GM18867 (cell line): ENCODE results near the gene IFT25.
"Not testable (repeated sequence)": the region's sequence is repeated elsewhere in the genome, so short reads cannot be mapped to it uniquely, and the experiment has no call there.

Source experiments
- ATAC-seq: cut with Tn5 transposase; IDR thresholded peaks from one replicate; pipeline ENCODE4 v1.9.1; 2021; ENCODE audit warnings: mild to moderate bottlenecking, moderate library complexity; ENCODE audit not compliant: unreplicated experiment

IFT25 gene

DNA sequence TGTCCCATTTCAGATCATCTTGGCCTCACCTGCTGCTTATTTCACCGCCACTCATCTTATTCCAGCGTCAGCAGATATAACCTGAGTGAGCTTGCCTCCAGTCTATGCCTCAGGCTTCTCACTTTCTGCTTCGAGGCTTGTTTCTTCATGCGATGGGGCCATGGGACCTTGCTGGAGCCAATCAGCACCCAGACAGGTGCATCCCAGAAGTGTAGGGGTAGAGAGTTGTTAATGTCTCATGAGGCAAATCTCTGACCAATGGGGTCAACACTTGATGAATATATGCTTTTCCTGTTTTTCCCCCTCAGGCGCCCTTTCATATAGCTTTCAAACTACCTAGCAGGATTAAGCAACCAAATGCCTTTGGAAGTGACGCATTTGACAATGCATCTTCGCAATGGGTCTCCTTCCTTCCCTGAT lies 55.0 kb downstream of the IFT25 start:
- ATAC-seq, result no peak

DNA sequence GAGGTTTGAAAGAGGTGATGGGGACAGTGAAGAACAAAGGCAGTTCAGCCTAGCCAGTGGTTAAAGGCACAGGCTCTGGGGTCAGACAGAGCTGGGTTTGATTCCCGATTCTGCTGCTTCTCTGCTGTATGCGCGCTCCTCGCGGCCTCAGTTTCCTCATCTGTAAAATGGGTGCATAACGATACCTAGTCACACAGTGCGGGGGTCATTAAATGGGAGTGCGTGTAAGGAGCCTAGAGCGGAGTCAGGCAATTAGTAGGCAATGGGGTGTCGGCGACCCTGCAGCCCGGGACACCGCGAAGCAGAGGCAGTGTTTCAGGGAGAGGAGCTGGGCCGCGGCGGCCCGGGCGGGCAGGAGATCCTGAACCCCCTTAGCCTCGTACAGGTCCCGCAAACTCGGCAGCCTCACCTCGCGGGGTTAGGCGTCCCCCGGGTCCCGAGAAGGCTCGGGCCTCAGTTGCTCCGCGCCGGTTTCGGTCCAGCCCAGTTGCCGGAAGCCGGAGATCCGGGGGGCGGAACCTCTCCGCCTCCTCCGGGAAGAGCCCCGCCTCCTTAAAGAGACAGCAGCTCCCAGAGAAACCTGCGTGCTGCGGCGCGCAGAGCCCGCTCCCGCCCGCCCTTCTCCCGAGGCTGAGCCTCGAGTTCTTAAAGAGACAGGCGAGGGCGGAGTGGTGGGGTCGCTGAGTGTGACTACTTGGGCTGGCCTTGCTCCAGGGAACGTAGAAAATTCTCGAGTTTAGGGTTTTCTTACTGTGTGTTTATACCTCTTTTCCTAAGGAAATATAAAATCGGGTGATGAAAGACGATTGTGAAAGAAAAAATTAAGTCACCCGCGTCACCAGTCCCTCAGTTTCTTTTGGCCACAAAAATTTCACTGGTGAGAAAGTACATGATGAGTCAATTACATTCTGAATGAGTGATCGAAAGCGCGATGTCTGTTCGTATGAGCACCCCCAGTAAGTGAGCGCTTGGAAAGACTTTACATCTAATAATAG lies 55.9 kb downstream of the IFT25 start, which contains the start of gene YIPF1:
Gene YIPF1 (minus strand): TSS at position 494 of the 995 bp plus-strand sequence. CDS start 860 bp downstream, outside the sequence.
- ATAC-seq, result peak; percentile 90

DNA sequence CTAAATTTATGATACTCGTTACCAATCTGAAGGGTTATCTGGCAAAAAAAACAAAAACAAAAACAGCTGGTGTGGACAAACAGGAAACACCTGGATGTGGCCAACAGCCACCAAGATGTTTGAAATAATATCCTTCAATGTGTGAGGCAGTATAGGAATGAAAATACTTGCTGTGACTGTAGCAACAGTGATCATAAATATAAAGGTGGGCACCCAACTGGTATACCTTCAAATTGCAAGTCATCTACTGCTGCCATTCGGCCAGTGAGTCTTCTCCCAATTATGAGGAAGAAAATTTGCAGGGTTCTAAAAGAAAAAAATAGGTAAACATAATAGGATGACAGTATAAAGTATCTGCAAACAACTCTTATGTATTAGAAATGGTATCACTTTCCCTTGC lies 56.8 kb downstream of the IFT25 start:
- no peak for ATAC-seq

DNA sequence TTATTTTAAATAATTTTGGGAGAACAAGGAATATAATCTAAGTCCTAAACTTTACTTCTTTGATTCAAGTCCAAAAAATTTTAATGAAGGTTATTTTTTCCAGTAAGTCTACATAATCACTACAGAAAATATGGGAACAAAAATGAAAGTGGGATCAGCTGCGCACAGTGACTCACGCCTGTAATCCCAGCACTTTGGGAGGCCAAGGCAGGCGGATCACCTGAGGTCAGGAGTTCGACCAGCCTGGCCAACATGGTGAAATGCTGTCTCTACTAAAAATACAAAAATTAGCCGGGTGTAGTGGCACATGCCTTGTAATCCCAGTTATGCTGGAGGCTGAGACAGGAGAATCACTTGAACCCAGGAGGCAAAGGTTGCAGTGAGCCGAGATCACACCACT lies 61.9 kb downstream of the IFT25 start:
- not testable (repeated sequence) for ATAC-seq

DNA sequence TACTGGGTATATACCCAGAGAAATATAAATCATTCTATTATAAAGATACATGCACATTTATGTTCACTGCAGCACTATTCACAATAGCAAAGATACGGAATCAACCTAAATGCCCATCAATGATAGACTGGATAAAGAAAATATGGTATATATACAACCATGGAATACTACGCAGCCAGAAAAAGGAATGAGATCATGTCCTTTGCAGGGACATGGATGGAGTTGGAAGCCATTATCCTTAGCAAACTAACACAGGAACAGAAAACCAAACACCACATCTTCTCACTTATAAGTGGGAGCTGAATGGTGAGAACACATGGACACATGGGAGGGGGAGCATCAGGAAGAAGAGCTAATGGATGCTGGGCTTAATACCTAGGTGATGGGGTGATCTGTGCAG lies 63.6 kb downstream of the IFT25 start:
- ATAC-seq, result not testable (repeated sequence)

DNA sequence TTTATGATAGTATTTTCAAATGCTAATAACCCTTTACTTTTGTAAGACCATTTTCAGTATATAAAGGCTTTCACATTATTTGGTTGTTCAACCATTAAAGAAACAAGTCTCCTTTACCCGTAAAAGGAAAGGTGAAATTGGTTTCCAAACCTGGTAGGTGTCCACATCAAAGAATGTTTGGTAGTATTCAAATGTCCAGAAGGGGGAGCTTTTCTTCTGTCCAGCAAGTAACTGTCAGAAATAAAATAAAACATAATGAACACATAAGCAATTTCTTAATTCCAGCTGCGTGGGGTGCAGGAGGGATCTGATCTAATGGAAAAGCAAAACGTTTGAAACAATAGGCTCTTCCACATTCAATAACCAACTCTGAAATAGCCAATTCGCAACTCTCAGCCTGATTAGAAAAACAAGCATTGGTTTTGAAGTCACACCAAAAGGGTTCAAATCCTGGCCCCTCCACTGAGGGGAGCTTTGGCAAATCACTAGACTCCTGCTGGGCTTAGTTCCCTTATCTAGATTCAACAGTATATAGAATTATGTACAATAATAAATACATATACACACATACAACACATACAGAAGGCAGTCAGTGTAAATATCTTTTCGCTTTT lies 66.9 kb downstream of the IFT25 start:
- no peak for ATAC-seq

DNA sequence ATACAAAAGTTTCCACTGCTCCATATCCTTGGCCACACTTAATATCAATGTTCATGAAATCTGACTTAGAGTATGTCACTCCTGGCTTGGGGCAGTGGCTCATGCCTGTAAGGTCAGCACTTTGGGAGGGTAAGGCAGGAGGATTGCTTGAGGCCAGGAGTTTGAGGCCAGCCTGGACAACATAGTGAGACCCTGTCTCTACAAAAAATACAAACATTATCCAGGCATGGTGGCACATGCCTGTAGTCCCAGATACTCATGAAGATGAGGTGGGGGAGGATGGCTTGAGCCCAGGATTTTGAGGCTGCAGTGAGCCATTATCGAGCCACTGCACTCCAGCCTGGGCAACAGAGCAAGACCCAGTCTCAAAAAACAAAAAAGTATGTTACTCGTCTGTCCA lies 70.3 kb downstream of the IFT25 start:
- ATAC-seq, result not testable (repeated sequence)

DNA sequence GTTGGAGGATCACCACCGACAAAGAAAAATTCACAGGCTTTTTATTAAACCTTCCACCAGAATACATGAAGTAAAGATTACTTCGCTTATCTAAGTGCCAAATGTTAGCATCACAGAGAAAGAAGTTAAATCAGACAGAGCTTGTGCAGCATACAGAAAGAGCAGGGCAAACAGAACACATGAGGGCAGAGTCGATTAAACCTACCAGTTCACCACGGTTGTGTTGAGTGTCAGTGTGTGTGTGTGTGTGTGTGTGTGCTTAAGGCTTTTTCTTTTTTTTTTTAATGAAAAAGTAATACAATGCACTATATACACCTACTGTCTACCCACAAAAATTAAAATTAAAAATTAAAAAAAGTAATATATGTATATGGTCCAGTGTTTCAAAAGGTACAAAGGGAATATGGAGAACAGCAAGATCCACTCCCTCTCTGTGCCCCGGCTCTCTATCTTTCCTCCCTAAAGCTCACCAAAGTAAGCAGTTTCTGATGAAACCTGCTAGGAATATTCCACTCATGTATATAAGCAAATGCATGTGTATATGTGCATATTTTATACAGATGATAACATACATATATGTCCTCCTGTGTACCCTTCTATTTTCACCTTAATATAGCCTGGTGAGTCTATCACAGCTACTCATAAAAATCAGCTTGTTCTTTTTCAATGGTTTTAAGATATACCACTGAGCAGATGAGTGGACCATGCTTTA lies 73.6 kb downstream of the IFT25 start:
- ATAC-seq, result no peak
